Prostate gland (tissue), 2 donors: ENCODE data around the gene UCHL5. TPM values are rescaled to one million over a fixed set of nuclear protein-coding genes. Genes with fewer than 3 reads are reported as not detected.
"Not testable (repeated sequence)": the region's sequence is repeated elsewhere in the genome, so short reads cannot be mapped to it uniquely, and the experiment has no call there.

Source experiments
- DNase-seq: peaks from one replicate; pipeline ENCODE4 v3.0.0-alpha.2; 2019; ENCODE audit warnings: low spot score
- H3K27ac ChIP-seq, 2 donors: fragments of 200-600 bp; sonication (generic); 2 replicates each; pipeline ENCODE4 v1.5.1; 2017 to 2019
- H3K27me3 ChIP-seq: fragments of 200-600 bp; sonication (generic); replicated peaks from 2 replicates; pipeline ENCODE4 v1.5.1; 2019; ENCODE audit not compliant: insufficient read depth
- H3K36me3 ChIP-seq, 2 donors: fragments of 200-600 bp; sonication (generic); 1 replicate in 1 of 2; 2 replicates in 1 of 2; pipeline versions ENCODE4 v1.5.1 to v1.8.1; 2017 to 2019
- H3K4me1 ChIP-seq: fragments of 200-600 bp; sonication (generic); replicated peaks from 2 replicates; pipeline ENCODE4 v1.5.1; 2019
- H3K4me3 ChIP-seq, 2 donors: fragments of 200-600 bp; sonication (generic); 2 replicates each; pipeline ENCODE4 v1.5.1; 2017 to 2019
- H3K9me3 ChIP-seq: fragments of 200-600 bp; sonication (generic); 2 replicates; pipeline ENCODE4 v1.5.1; 2017
- CTCF ChIP-seq, 4 experiments: fragments of 200-600 bp in 2 of 4; fragments of 450-650 bp in 2 of 4; sonication (generic) in 2 of 4; IDR thresholded peaks; 1 replicate in 3 of 4; 2 replicates in 1 of 4; pipeline ENCODE4 v1.5.1; 2016 to 2019; ENCODE audit warnings: antibody characterized with exemption in 4 of 4, mild to moderate bottlenecking in 2 of 4, moderate library complexity in 2 of 4
- POLR2A ChIP-seq: fragments of 450-650 bp; IDR thresholded peaks from one replicate; pipeline ENCODE4 v1.6.1; 2016; ENCODE audit warnings: antibody characterized with exemption, mild to moderate bottlenecking
- POLR2AphosphoS5 ChIP-seq: sonication (generic); formaldehyde crosslinking; IDR thresholded peaks from one replicate; pipeline ENCODE4 v1.6.1; 2017; ENCODE audit warnings: antibody characterized with exemption
- WGBS: methylation state at CpG from one replicate; pipeline ENCODE4 v1.1.5; 2018; 5-methylcytosine and 5-hydroxymethylcytosine counted together
- intact Hi-C: fragments of 100-400 bp; cut with DNase I; formaldehyde crosslinking; loops from one replicate; pipeline ENCODE4 v1.14.2; 2022
- total RNA-seq, 2 donors: library from RNA; depleted of rRNA; stranded (reverse); fragments of >200 nt; gene quantifications; one replicate each; pipeline ENCODE4 v1.1.0, GENCODE V29; 2016

UCHL5 gene
- total RNA-seq, 2 donors from 2014 or later = 28.7 to 36.9 TPM

GRCh38 chr1:192983349-192983980 lies 75.7 kb downstream of the UCHL5 start:
- no peak for DNase-seq
- no peak overlapping the region for H3K4me3 ChIP-seq
- 80% methylated on average over 6 of the region's 6 CpGs for WGBS
- no peaks in the 10 kb centered on the region for H3K36me3 ChIP-seq
- no peak overlapping the region for H3K27ac ChIP-seq
- TF ChIP-seq CTCF (IDR thresholded peaks at IDR 0.05) = no peak
- no peak for TF ChIP-seq POLR2A
- no peak for TF ChIP-seq POLR2AphosphoS5
- no peaks in the 10 kb centered on the region for H3K27me3 ChIP-seq
- intact Hi-C loops = no loop called here
- no peaks in the 10 kb centered on the region for H3K4me1 ChIP-seq
- no peaks in the 10 kb centered on the region for H3K9me3 ChIP-seq

GRCh38 chr1:192980856-192981255 lies 78.3 kb downstream of the UCHL5 start:
- WGBS = 81% methylated on average over 1 of the region's 1 CpG

GRCh38 chr1:192980334-192980733 lies 78.8 kb downstream of the UCHL5 start:
- intact Hi-C loops = not testable (repeated sequence)

More at GRCh38 chr1:192980856-192981255, 78.3 kb downstream of the UCHL5 start:
- no peaks in the 10 kb centered on the region for H3K36me3 ChIP-seq
- H3K27me3 ChIP-seq = no peaks in the 10 kb centered on the region
- TF ChIP-seq POLR2A (no peak), POLR2AphosphoS5 (no peak), CTCF (IDR thresholded peaks at IDR 0.05) (no peak)
- H3K4me3 ChIP-seq = no peak overlapping the region
- no peaks in the 10 kb centered on the region for H3K4me1 ChIP-seq
- no peak overlapping the region for H3K27ac ChIP-seq
- no peak for DNase-seq
- H3K9me3 ChIP-seq = no peaks in the 10 kb centered on the region
- intact Hi-C loops = no loop called here

GRCh38 chr1:192979542-192979941 lies 79.6 kb downstream of the UCHL5 start:
- intact Hi-C loops = no loop called here
- Histone ChIP-seq H3K4me3 (no peak overlapping the region), H3K4me1 (no peaks in the 10 kb centered on the region), H3K27me3 (no peaks in the 10 kb centered on the region), H3K36me3 (no peaks in the 10 kb centered on the region), H3K9me3 (no peaks in the 10 kb centered on the region), H3K27ac (no peak overlapping the region)
- TF ChIP-seq POLR2A (no peak), POLR2AphosphoS5 (no peak), CTCF (IDR thresholded peaks at IDR 0.05) (no peak)
- no peak for DNase-seq
- 96% methylated on average over 13 of the region's 13 CpGs for WGBS

More at GRCh38 chr1:192980334-192980733, 78.8 kb downstream of the UCHL5 start:
- 66% methylated on average over 4 of the region's 4 CpGs for WGBS
- not testable (repeated sequence) for H3K36me3 ChIP-seq, H3K4me1 ChIP-seq, DNase-seq, H3K4me3 ChIP-seq, H3K9me3 ChIP-seq, H3K27me3 ChIP-seq, H3K27ac ChIP-seq

- Histone ChIP-seq H3K27me3 (no peaks in the 10 kb centered on the region), H3K4me1 (no peaks in the 10 kb centered on the region), H3K9me3 (no peaks in the 10 kb centered on the region), H3K36me3 (no peaks in the 10 kb centered on the region), H3K27ac (no peak overlapping the region), H3K4me3 (no peak overlapping the region)
- DNase-seq = no peak
- TF ChIP-seq POLR2A = no peak
- TF ChIP-seq CTCF (IDR thresholded peaks at IDR 0.05) = no peak
- no peak for TF ChIP-seq POLR2AphosphoS5
- intact Hi-C loops = no loop called here
- WGBS = 87% methylated on average over 8 of the region's 8 CpGs
Measured at GRCh38 chr1:192978195-192978710, 80.9 kb downstream of the UCHL5 start.
